Measurements from ENCODE around the gene ABCC12.

The ABCC12 gene

DNA sequence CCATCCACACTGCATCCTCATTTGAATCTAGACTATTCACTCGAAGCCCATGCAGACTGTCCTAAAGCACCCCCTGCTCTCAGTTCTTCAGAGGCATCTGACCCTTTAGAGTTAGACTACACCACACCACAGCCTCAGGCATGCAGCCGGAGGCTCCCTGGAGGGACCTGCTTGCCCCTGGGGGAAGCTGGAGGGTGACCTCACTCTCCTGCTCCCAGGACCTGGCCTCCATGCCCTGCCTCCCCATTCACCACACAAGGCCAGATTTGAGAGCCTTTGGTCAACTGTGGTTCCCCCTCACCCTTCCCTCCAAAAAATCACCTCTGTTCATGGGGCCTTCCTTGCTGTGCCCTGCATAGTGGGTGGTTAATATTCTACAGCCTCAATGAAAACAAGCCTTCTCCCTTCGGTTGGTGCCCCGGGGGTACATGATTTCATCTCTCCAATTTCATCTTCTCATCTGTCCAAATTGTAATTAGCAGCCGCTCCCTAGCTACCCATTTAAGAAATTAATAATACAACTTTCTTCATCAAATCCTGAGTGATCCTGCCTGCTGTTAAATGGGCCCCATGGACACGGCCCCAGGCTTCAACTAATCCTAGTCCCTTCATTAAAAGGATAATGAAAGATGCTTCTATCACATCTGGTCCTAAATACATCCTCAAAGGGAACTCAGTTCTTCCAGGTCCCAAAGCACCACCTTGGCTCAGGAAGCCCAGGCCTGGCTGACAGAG lies 24.4 kb downstream of the ABCC12 start:
- no peak for DNase-seq

DNA sequence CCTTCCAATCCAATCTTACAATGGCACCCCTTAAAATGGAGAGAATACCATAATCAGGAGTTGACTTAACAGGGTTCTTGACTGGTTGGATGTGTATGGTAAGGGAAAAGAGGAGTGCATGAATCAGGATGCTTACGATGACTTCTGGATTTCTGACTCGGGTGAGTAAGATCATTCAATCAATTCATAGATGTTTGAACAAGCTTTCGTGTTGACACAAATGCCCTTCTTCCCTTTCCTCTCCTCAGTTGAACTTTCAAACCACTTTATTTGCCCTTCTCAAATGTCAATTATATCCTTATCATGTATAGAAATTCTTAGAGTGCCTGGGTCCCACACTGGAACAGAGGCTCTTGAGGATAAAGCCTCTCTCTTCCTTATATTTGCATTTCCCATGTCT lies 25.9 kb downstream of the ABCC12 start:
- DNase-seq = peak; percentile 14

DNA sequence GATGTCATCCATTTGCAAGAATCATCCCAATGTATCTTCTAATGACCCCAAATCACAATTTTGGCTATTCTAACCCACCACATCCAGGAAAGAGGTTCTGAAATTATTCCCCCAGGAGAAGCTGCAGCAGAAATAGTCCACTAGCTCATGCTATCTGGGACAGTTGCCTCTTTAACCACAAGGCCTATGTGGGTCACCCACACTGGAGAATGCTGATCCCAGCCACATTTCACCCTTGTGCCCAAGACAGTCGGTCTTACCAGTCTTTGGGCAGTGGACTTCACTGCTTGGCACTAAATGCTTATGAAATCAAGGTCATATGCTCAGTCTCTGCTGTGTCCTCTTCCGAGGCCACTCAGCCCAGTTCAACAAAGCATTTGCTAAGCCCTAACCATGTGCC lies 27.0 kb downstream of the ABCC12 start:
- no peak for DNase-seq

DNA sequence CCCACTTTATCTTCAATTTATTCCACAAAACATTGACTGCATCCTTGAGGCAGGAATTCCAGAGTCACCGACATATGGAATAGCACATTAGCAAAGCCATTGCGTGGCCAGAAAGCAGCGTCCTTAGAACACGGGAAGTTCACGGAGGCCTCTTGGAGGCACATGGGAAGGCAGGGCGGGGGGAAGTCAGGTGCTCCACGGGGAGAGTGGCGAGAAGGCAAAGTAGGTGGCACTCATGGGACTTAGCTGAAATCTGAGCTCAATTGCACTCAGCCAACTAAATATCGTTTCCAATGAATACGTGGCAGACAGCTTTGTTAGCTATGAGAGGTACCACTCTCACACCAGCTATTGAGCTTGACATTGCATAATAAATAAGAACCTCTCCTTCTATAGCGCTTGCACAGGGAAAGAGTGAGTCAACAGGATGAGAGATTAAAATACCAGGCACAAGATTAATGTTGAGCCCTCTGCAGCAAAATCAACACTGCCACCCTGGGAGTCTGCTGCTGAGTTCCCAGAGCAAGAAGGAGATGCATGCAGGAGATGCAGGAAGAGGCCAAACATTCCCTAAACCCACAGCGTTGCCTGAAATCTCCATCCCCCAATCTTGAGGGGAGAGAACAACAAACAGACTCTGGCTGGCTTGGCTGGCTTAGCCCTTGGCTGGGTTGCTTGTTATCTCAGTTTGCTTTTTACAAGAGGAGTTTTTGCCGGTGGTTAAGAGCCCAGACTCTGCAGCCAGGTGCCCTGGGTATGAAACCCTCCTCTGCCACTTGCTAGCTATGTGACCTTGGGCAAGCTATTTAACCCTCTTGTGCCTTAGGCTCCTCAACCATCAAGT lies 28.8 kb downstream of the ABCC12 start:
- DNase-seq = peak; percentile 61

DNA sequence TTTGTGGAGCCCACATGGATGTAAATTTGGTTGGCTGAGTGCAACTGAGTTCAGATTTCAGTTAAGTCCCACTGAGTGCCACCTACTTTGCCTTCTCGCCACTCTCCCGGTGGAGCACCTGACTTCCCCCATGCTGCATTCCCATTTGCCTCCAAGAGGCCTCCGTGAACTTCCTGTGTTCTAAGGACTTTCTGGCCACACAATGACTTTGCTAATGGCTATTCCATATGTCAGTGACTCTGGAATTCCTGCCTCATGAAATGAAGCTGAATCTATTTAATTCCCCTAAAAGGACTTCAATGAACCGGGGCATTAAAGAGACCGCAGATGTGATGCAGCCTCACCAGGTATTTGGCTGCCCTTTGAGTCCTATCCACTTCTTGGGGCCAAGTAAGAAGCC lies 29.9 kb downstream of the ABCC12 start:
- no peak for DNase-seq

DNA sequence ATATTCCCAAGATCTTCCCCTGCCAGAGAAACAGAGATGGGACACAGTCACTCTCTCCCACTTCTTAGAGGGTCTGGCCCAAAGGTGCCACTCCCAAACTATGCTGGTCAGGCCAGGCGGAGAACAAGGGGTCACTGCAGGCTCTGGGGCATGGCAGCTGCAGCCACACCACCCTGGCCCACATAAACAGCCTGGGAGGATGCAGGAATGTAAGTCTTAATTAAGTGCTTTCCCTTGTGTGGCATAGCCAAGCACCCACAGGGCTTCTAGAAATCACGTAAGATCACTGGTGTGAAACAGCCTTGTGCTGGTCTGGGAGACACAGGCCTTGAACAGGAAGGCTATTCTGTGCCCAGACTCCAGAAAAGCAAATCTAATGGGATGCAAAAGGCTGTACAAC lies 31.5 kb downstream of the ABCC12 start:
- DNase-seq = no peak

DNA sequence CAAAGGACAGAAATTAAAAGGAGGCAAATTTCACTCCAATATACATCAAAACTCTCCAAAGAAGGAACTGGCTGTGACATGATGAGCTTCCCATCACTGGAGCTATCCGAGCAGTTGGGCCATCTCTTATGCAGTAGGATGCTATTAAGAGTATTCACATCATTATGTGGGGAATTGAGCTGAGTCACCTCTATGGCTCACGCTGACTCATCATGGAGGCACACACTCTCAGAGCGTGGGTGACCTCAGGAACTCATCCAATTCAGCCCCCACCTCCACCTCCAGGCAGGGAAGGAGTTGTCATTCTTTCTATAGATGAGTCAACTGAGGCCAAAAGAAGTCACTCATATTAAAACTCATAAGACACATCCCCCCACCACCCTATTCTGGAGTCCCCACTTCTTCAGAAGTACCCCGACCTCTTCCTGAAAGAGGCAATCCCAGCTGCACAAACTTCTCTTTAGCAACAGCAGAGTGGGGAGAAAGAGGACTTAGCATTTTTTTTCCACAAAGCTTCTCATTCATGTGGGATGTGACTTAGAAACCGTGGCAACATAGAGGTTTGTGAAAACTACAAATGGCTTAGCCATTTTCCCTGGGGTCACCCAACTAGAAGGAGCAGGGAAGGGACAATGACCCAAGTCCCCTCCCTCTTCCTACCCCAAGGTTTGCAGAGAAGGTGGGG lies 32.5 kb downstream of the ABCC12 start:
- DNase-seq = peak; percentile 68

DNA sequence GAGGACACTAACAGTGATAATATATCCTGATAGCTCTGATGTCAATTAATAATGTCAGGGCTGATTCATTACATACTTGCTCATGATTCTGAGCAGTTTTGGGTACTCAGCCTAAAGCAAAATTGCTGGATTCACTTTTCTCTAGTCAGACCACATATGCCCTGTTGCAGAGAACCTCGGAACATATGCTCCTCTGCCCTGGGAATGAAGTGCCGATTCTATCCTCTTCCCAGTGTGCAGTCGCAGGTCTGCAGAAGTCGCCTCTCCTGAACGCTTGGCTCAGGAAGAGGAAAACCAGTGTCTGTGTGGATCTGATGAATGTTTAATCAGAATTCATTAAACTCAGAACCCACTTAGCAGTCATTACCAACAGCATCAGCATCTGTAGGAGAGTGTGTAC lies 34.5 kb downstream of the ABCC12 start:
- no peak for DNase-seq

DNA sequence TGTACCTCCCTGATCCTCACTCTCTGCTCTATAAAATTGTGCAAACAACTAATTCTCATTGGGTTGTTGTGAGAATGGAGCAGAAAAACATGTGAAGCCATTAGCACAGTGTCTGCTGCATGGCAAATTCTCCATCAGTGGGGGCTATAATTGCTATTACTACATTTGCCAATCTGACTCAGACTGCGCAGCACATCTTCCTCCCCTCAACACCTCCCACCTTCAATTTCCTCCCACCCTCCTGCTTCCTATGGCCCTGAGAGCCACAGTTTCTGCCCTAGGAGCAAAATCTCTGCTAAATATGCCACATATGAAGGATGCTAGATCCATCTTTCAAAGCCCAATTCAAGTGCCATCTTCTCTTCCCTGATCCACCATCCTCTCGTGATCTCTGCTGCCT lies 37.0 kb downstream of the ABCC12 start:
- DNase-seq = no peak

DNA sequence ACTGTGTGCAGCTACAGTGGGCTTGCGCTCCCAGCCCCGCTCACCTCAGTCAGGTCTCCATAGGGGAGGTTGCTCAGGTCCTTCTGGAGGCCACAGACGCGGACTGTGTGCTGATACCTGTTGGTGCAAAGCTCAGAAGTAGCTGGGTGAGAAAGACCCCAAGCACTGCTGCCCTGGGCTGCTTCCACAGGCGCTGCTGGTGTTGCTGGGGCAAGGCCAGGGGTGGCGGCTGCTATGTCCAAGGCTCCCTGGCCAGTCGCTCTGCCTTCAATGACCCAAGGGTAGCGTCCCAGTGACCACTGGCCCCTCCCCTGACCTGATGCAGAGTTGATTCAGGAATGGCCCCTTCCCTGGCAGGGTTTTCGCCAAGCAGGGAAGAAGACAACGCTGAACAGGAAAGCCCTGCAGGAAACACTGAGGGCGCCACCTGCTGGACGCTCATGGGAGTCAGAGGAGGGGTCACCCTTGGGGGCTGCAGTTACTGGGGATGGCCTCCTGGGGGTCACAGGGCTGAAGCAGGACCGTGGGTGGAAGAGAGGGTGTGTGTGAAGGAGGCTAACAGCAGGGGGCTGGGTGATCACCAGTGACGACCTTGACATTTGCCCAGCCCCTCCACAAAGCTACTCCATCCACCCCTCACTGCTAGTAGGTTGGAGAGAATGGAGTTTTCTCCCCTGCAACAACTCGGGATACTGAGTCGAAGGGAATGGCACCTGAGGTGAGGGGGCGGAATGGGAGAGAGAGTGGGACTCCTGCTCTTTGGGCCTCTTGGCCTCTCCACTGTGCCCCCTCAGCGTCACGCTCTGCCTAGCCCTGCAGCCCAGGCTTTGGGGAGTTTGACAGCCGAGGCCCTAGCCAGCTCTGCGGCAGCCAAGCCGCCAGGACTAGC lies 38.3 kb downstream of the ABCC12 start:
- peak; percentile 56 for DNase-seq

DNA sequence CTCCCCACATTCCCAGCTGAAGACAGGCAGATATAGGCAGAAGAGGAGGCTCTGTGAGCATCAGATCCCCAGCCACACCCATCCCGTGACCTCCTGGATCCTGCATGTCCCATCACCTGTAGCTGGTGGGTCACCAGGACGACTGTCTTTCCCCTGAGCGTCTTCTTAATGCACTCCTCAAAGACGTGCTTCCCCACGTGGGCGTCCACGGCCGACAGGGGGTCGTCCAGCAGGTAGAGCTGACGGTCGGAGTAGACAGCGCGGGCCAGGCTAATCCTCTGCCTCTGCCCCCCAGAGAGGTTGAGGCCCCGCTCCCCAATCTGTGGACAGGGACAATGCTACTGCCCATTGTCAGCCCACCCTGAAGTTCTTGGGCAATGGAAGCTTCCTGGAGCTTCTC lies 40.5 kb downstream of the ABCC12 start:
- DNase-seq = no peak

DNA sequence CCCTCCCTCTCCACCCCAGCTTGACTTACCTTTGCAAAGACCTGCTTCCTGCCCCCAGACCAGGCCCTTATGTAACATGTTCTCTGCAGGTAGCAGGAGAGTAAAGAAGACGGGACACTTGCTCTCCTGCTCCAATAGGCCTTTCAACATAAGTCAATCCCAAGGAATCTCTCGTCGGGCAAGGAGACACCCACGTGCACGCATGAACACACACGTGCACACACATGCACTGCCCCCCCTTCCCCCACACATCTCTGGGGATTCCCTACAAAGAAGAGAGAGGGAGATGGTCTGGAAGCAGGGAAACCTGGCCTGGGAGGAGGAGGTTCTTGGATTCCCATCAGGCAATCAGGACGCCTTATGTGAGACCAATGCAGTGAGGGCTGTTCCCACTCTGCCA lies 41.4 kb downstream of the ABCC12 start:
- no peak for DNase-seq

DNA sequence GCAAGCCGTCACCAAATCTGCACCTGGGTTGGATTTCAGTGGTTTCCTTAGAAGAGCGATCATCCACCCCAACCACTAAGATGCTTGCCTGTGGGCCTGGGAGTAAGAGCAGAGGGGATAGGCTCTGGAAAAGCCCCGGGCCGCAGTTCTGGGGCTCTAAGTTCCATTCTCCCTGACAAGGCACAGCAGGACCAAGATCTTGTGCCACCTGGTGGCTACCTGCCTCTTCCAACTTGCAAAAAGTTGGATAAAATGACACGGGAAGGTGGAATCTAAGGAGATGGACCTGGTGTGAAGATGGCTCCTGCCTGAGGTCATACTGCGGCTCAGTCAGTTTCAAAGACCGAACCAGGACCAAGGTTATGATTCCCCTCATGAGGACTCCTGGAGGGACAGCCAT lies 42.3 kb downstream of the ABCC12 start:
- peak; percentile 36 for DNase-seq

DNA sequence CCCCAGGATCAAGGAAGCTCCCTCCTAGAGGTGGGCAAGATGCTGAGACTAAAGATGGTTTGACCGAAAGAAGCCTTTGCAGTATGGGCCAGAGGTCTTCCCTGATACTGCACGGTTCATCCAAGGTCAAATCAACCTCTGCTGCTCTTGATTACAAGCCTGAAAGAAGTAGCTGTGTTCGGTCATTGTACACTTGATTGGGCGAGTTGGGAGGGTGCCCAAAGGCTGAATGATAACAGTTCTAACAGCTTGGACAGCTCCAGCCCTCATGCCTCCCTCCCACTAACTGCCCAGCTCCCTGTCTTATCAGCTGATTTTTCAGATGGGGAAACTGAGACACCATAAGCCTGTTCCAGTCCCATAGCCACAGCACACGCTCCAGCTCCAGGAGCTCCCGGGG lies 42.8 kb downstream of the ABCC12 start:
- no peak for DNase-seq

DNA sequence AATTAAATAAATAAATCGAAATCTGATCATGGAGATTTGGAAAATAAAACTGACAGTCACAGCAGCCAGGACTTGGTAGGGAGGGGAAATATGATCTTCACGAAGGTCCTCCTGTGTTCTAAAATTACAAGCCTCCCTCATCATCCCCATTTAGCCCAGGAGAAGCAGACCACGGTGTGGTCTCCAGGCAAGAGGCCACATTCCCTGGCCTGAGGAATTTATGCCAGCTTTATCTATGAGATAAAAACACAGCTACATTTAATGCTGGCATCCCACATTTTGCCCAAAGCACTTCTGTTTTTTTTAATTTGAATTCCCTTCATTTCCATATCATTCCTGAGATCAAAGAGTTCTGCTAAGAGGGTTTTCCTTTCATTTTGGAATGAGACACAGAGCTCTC lies 43.2 kb downstream of the ABCC12 start:
- no peak for DNase-seq

DNA sequence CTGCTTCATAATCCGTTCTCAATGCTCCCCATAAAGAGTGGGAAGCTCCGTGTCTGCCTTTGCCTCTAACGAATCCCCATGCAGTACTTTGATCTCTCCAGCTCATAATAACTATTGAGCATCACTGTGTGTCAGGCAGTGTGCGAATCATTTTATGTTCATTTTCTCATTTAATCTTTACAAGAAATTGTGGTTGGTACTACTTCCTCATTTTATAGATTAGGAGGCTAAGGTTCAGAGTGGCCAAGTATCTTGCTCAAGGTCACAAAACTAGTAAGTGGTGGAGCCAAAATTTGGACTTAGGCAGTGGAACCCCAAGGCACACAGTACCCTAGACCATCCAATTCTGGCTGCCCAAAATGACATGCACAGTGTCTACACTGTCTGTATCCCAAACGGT lies 44.8 kb downstream of the ABCC12 start:
- no peak for DNase-seq

DNA sequence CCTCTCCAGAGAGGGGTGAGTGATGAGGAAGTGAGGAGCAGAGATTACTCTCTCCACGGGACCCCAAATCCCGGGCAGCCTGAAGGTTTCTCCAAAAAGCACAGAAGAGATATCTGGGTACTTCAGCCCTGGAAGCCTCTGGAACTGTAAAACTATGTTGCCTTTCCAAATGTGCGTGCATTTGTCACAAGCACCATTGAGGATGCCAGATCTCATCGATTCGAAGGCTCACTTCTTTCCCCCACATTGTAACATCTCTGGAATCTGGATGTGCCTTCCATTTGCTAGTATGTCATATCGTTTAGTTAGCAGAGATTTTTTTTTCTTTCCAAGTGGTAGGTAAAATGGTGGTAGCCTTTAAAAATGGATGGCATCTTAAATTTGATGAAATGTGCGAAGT lies 45.8 kb downstream of the ABCC12 start:
- DNase-seq = no peak

DNA sequence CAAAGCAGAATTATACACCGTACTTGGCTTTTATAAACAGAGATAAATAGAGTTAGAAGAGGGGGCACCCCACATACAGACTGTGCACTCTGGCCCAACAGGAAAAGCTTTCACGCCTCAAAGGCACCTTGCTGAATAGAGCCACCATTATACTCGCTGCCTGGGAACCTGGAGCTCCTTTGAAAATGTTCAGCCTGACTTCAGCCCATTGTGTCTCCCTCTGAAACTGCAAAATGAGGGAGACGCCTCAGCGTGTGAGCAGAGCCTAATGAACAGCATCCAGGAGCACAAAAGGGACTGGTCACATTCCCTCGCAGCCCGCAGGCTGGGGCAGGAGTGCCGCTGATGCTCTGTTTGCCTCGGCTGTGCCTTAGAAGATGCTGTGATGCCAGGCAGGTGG lies 46.3 kb downstream of the ABCC12 start:
- no peak for DNase-seq

DNA sequence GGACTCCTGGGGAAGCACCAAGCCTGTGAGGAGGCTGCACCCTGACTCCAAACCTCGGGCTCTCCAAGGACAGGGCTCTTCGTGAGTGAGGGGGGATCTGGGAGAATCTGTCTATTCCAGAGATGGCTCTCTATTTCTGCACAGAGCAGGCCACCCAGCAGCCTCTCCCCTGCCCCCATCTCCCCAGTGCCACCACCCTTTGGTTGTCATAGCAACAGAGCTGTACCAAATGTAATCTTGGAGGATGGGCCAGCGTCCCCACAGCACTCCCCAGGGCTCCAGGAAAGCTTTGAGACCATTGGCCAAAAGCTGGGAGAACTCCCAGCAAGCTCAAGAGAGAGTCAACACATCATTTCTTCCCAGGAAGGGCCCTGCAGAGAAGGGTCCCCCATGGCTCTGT lies 49.3 kb downstream of the ABCC12 start:
- DNase-seq = no peak

Measured in DMS53 (cell line).